LNCAP (cell line): Measurements from ENCODE around the gene ELFN2.

Experiments
- CTCF ChIP-seq: fragments of 450-650 bp; IDR thresholded peaks from 2 replicates; pipeline ENCODE4 v1.5.1; 2017; ENCODE audit warnings: mild to moderate bottlenecking

Gene ELFN2

GRCh38 chr22:37365950-37366349 lies 61.3 kb downstream of the ELFN2 start:
- no peak for TF ChIP-seq CTCF

GRCh38 chr22:37363261-37363992 lies 63.9 kb downstream of the ELFN2 start:
- no peak for TF ChIP-seq CTCF

GRCh38 chr22:37362621-37363020 lies 64.7 kb downstream of the ELFN2 start:
- TF ChIP-seq CTCF = no peak

- TF ChIP-seq CTCF = no peak
Measured at GRCh38 chr22:37358917-37359316, 68.4 kb downstream of the ELFN2 start.

- TF ChIP-seq CTCF = no peak
Measured at GRCh38 chr22:37358386-37358785, 68.9 kb downstream of the ELFN2 start.

- no peak for TF ChIP-seq CTCF
Measured at GRCh38 chr22:37357446-37358075, 69.7 kb downstream of the ELFN2 start.

- TF ChIP-seq CTCF = no peak
Measured at GRCh38 chr22:37356922-37357321, 70.4 kb downstream of the ELFN2 start.
